GM21367 (cell line): ENCODE measurements around the gene KDM7A.

Experiments
- ATAC-seq: cut with Tn5 transposase; IDR thresholded peaks from one replicate; pipeline ENCODE4 v1.9.1; 2021; ENCODE audit not compliant: unreplicated experiment

Gene KDM7A

DNA sequence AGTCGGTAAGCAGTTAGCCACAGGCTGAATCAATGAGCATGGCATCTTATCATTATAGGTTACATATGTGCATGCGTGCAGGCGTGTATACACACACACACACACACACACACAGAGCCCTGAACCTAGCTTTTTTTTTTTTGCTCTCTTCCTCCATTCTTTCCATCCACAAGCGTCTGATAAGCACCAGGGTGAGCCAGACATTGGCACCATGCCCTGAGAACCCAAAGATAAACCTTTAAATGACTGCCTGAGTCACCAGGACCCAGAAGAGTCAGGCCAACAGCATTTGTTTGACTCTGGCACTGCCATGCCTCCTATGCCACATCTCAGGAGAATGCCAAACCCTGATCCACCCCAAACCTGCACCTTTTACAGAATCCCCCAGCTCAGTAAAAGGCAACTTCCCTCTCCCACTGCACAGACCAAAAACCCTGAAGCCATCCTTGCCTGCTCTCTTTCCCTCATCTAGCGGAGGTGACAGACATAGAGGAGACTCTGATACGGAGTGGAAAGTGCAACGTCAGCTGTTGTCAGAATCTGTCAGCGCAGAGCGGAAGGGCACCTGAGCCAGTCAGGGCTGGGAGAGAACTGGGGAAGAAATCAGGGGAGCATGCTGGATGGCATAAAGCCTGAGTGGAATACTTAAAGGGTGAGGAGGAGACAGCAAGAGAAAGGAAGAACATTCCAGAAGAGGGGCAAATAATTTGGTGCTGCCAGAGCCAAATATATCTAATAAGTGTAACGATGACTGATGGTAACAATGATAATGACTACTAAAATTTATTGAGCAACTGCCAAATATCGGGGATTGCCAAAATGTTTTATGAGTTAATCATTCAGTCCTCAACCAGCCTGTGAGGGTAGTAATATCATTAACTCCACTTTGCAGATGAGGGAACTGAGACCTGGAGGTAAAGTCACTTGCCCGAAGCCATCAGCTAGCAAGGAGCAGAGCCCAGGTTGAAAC, 117.2 kb downstream of the KDM7A start:
- no peak for ATAC-seq

DNA sequence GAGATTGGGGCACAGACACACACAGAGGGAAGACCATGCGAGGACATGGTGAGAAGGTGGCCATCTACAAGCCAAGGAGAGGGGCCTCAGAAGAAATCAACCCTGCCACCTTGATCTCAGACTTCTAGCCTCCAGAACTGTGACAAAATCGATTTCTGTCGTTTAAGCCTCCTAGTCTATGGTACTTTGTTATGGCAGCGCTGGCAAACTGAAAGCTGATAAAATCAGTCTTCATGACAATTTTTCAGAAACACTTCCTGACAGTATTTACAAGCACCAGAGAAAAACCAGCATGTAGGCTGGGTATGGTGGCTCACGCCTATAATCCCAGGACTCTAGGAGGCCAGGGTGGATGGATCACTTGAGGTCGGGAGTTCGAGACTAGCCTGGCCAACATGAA, 118.3 kb downstream of the KDM7A start:
- ATAC-seq = no peak

DNA sequence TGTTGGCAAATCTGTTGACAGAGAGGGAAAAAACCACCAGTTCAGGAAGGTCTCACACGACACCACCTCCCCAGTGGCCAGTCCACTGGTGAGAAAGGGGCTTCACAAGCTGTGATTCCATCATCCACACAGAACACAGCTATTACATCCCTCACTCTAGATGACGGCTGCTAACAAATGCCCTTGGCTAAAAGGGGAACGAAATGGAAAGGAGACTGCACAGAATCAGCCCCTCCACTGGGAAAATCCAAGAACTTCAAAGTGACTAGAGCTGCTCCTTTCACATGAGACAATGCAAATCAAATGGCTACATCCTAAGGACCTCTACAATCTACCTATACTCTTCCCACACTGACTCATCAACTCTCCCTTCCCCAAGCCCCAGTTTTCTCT, 119.6 kb downstream of the KDM7A start:
- ATAC-seq = no peak

DNA sequence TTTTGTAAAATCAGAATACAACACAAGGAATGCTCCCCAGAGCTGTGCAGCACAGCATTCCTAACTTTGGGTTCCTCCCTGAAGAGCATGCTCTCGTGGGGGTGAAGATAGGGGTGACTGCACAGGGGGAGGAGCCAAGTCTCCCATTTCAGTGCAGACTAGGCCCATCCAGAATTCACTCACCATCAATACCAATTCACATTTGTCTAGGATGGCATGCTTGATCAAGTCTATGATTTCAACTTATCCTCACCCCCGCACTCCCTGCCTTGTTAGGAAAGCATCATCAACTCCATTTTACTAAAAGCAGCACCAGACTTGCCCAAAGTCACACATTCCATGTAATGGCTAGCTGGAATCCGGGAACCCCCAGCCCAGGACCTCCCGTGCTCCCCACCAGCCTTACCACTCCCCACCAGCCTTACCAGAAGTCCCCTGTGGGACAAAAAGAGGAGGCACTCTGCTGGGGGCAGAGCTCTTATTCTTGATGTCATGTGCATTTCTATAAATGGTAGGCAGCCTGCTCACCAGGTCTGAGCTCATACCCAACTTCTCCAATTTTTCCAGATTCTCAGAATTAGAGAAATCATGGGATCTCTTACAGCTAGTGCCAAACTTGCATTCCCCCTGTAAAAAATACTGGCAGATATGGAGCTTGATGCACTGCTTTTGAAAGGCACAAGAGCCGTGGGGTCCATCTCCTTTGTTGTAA, 120.2 kb downstream of the KDM7A start:
- ATAC-seq = no peak

DNA sequence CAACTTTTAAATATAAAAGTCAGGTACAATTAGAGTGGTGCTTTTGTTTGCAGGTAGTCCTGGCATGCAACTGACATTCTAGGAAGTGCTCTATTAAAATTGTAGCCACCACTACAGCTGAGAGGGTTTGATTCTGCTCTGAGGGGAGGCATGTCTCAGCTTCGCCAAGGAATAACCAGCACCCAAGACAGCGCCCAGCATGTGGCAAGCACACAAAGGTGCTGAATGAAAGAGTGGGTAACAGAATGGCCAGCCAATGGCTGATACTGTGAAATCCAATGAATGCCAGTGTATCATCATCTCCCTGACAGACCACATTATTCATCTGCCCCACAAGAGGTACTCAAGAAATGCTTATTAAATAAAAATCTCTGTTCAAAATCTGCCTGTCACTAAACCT, 121.0 kb downstream of the KDM7A start:
- no peak for ATAC-seq

DNA sequence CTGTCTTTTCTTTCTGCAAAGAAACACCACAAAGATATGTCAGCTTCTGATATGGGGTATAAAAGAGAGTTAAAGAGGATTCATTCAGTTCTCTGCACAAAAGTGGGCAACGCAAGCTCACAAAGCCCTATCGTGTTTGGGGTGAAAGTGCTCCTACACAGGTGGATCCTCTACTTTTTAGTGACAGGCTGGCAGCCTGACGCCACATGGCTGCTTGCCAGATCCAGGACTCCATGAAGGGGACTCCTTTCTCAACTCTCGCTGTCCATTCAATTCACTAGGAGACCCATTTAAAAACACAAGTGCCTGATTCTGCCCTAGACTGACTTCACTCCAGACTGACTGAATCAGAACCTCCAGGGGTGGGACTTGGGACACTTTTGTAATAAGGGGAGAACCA, 122.0 kb downstream of the KDM7A start:
- ATAC-seq = no peak

DNA sequence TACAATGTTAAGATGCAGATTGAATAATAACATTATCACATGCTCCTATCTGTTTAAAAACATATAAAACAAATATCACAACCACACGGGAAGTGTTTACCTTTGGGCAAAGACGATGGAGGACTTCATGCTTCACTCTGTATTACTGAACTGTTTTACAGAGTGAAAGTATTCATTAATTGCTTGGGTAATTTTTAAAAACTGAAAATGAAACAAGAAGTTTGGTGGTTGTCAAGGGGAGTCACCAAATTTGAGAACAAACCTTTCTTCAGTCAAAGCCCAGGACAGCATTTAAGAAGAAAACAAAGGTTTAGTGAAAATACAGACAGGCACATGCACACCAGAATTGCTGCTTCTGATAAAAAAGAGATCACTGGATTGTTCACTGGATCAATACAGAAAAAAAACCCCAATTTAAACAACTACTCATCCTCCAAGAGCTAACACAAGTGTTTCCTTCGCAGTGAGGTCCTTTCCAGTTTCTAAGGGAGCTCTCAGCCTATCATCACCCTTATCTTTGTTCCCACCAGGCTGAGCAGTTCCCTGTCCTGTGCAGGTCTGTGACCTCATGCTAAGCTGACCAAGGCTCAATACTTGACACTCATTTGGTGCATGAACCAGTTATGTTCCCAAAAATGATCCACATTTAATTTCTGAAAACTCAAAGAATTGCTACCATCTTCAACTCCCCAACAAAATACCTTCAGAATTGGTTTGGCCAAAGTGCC, 122.8 kb downstream of the KDM7A start:
- ATAC-seq = peak; percentile 80

DNA sequence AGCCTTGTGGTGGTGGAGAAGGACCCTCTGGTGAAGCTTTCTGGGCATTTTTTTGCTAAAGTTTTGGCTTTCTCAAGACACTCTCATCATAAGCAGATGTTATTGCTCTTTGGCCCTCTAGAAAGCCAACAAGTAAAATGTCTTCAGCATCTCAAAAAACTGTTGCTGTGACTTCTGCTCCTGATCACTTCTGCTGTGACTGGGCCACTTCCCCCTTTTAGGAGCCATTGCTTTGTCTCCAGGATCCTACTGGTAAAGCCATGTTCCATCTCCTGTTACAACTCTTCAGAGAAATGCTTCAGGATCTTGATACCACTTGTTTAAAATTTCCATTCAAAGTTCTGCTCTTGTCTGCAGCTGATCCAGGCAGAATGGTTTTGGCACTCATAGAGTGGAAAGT, 125.0 kb downstream of the KDM7A start:
- ATAC-seq = no peak

DNA sequence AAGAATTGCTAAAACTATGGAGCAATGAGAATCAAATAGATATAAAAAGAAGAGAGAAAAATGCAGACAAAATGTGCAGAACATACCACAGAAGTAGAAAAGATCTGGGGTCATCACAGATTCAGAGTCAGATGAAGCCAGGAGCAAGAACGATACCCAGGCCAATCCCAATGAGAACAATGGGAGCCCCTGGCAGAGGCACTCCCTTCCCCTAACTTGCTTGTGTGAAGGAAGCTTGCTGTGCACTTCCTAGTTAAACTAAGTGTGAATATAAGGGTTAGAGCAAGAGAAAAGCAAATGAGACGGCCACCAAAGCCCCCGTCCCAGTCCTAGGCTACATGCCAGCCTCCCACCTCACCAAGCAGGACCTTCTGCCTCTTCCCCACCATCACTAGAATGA, 126.7 kb downstream of the KDM7A start:
- ATAC-seq = no peak

DNA sequence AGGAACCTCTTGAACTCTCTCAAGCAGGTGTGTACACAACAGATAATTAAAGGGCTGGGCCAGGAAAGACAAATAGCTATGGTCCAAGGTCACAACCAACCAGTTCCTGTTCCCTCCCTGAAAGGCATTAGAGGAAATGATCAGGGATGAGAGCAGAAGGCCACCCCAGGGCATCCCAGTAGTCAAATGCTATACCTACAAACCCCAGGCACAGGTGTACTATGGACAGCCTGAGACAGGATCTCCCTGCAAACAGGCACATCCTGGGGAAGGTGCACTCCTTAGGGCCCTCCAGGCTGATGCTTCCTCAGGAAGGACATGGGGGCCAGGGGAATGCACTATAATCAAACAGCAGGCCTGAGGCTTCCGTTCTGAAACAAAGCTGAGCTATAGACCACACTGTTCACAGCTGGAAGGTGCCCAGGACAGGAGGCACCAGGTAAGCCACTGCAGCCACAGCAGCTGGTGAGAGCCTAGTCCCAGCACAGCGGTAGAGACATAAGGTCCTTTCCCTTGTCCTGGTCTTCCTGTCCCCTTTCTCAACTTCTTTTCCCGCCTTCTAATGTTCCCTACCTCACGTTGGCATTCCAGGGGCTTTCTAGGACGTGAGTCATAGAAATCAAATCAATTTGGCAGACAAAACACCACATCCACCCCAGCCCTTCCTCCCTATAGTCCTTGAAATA, 127.3 kb downstream of the KDM7A start:
- no peak for ATAC-seq

DNA sequence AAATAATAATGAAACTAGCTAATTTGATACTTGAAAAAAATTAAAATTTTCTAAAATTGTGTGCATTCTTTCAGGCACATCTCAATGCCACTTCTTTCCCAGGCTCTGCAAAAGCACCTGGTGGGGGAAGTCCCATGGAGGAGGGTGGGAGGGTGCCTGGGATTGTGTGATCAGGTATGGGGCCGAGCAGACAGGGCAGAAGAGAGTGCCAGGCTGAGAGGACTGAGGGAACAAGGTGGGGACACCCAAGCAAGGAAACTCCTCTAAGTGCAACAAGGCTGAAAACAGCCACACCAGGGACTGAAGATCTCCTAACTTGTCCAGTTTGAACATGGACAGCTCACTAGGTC, 127.8 kb downstream of the KDM7A start:
- no peak for ATAC-seq

DNA sequence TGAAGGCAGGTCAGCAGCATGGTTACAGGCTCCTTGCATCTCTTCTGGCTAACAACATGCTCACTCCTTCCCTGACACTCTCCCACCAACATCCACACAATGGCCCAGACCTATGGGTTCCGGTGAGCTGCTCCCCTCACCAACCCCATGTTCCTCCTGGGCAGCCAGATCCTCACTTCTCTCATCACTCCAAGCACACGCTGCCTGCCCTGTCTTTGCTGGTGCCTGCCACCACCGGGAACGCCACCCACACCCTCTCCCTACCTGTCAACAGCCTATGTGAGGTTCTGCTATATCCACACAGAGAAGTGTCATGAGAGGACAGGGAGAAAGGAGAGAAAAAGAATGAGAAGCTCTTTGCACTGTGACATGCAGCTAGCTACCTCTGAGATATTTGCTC, 128.6 kb downstream of the KDM7A start:
- no peak for ATAC-seq

DNA sequence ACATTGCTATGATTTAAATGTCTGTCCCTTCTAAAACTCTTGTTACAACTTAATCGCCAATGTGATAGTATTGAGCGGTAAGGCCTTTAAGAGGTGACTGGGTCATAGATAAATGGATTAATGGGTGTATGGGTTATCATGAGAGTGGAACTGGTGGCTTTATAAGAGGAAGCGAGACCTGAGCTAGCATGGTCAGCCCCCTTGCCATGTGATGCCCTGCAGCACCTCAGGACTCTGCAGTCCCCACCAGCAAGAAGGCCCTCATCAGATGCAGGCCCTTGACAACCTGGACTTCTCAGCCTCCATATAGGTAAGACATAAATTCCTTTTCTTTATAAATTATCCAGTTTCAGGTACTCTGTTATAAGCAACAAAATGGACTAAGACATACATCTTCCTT, 129.6 kb downstream of the KDM7A start:
- no peak for ATAC-seq

DNA sequence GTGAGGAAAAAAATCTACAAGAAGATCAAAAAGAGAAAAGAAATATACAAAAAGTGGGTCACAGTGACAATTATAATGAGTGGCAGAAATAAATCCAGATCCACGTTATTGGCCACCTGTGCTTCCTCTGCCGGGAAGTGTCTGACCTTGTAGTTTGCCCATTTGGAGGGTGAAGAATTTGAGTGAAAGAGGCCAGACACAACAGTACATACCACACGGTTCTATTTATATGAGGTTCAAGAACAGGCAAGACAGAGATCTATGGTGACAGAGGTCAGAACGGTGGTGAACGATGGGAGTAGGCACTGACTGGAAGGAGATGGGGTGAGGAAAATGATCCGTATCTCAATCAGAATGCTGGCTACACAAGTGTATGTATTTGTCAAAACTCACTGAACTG, 131.1 kb downstream of the KDM7A start:
- no peak for ATAC-seq

DNA sequence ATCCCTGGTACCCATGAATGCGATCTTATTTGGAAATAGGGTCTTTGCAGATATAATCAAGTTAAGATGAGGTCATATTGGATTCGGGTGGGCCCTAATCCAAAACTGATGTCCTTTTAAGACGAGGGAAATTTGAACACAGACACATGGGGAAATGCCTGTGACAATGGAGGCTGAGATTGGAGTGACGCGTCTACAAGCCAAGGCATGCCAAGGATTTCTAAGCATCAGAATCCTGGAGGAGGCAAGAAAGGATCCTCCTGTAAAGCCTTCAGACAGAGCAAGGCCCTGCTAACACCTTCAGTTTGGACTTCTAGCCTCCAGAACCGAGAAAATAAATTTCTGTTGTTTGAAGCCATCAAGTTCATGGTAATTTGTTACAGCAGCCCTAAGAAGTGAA, 132.5 kb downstream of the KDM7A start:
- no peak for ATAC-seq

DNA sequence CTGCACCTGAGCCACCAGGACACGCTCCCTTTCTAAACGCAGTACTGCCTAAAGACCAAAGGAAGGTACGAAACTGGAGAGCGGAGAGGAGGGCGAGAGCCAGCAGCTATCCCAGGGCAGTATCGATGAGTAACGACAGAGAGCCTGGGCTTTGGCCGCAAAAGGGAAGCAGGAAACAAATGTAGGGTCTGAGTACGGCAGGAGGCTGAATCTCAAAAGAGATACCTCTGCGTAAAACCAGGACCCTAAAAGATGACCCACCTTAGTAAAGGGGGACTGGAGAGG, 134.5 kb downstream of the KDM7A start:
- ATAC-seq = no peak

DNA sequence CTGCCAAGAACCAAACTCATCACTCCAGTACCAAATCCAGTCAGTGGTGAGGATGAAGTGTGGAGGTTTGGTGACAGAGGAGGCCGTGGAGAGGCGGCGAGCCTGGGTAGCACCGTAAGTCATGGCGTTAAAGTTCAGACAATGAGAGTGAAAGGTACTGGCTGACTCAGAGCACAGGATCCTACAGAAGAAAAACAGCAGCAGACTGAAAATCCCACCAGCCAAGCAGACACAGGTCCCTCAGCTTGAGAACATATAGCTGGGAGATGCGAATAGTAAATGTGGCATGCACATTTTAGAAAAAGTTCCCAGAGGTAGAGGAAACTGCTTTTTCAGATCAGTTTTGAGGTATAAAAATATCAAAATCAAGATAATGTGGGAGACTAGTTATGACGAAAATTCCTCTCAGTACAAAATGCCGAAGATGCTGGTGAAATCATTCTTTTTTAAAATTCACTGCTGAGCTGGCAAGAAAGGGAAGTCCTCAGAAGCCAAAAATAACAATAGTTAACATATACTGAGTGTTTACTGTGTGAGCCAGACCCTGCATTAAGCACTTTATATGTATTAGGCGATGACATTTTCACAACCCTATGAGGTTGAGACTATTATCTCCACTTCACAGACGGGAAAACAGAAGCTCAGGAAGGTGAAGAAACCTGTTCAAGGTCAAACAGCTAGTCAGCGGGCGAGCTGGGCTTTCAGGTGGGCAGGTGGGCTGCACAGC, 135.0 kb downstream of the KDM7A start:
- no peak for ATAC-seq

DNA sequence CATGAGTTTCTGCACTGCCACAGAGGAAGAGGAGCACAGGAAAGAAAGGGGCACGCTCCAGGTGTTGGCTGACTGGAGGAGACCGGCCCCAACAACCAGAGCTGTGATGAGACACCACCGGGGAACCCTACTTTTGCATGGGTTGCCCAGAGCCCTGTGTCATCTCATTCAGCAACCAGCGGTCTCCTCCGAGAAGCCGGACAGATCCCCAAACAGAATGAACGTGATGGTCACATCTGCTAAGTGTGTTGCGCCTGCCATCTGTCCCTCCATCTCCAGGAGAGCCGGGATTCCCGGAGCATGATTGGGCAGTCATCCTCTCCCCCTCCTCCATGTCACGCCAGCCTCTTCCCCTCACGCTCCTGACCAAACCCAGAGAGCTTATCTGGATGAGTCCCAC, 136.9 kb downstream of the KDM7A start:
- no peak for ATAC-seq

DNA sequence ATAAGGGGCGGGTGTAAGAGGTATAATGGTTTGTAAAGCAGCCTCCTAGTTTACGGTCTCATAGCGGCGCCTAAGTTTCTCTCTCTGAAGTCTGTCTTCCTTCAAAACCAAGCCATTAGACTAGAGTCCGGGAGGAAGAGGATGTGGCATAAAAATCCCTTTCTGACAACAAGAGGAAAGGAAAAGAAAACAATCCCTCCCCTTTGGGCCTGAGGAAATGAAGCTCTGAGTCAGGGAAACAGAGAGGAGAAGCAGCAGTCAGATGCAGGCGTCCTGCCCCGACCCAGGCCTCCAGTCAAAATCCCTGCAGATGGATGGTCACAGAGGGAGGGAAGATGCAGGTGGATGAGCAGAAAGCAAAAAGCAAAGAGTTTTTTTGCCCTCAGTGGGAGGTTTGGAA, 137.7 kb downstream of the KDM7A start:
- ATAC-seq = no peak

DNA sequence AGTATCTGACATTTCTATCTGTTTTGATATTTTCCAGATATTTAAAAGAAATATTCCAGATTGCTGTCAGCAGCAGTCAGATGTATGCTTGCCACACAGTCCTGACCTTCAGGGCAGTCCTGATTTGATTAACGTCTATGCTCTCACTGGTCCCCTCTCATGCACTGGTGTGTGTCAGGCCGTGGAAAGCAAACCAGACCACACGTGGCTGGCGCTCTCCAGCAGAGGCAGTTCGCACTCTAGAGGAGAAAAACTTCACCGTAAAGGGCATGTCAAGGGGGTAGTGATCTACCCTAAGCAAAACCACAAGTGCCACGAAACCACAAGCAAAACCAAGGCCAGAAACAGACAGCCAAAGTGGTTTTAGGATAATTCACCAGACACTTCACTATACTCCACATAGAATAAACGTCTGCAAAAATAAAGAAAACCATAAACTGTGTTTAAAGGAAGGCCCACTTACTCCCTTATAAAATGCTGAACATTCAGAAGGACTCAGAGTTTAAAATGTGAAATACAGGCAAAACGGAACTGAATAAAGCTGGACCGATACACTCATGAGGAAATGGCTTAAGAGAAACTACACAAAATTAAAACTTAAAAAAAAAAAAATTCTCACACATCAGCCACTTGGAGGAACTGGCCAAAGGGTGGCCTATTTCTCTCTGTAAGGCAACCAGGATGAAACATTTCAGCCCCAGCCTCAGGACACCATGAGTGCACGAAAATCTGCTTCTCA, 140.4 kb downstream of the KDM7A start:
- ATAC-seq = no peak
